GM23338 (cell line): Measurements from ENCODE around the gene F3. TPM values are rescaled to one million over a fixed set of nuclear protein-coding genes. Genes with fewer than 3 reads are reported as not detected.
"Not testable (repeated sequence)": the region's sequence is repeated elsewhere in the genome, so short reads cannot be mapped to it uniquely, and the experiment has no call there.

ENCODE experiments used
- ATAC-seq: fragments of 200-7000 bp; cut with Tn5 transposase; 3 replicates; pipeline ENCODE4 v1.9.1; 2020
- DNase-seq: peaks from one replicate; pipeline ENCODE4 v3.0.0-alpha.2; 2015; ENCODE audit warnings: low spot score
- H2AFZ ChIP-seq: fragments of 200-600 bp; sonication (generic); 2 replicates; pipeline ENCODE4 v1.8.0; 2016; ENCODE audit warnings: antibody characterized with exemption, mild to moderate bottlenecking, moderate library complexity
- H3F3A ChIP-seq: fragments of 200-600 bp; sonication (generic); replicated peaks from 2 replicates; pipeline ENCODE4 v1.8.0; 2017; ENCODE audit warnings: antibody characterized with exemption, mixed run types, low read depth
- H3K27ac ChIP-seq: fragments of 200-600 bp; sonication (generic); 2 replicates; pipeline ENCODE4 v1.6.1; 2016; ENCODE audit warnings: low read depth
- H3K27me3 ChIP-seq: fragments of 200-600 bp; sonication (generic); 2 replicates; pipeline ENCODE4 v1.8.0; 2016; ENCODE audit warnings: mild to moderate bottlenecking, mixed run types, moderate library complexity; ENCODE audit not compliant: insufficient read depth
- H3K36me3 ChIP-seq: fragments of 200-600 bp; sonication (generic); 2 replicates; pipeline ENCODE4 v1.8.0; 2016; ENCODE audit warnings: mild to moderate bottlenecking; ENCODE audit not compliant: insufficient read depth
- H3K4me1 ChIP-seq: fragments of 200-600 bp; sonication (generic); 2 replicates; pipeline ENCODE4 v1.8.0; 2016; ENCODE audit warnings: mild to moderate bottlenecking, moderate library complexity; ENCODE audit not compliant: insufficient read depth
- H3K4me2 ChIP-seq: fragments of 200-600 bp; sonication (generic); 2 replicates; pipeline ENCODE4 v1.7.1; 2017; ENCODE audit warnings: mixed run types
- H3K4me3 ChIP-seq: fragments of 200-600 bp; sonication (generic); 2 replicates; pipeline ENCODE4 v1.6.1; 2016; ENCODE audit warnings: mixed run types
- H3K79me2 ChIP-seq: fragments of 200-600 bp; sonication (generic); replicated peaks from 2 replicates; pipeline ENCODE4 v1.8.0; 2017; ENCODE audit warnings: mild to moderate bottlenecking; ENCODE audit not compliant: insufficient read depth
- H3K9me2 ChIP-seq: fragments of 200-600 bp; sonication (generic); 2 replicates; pipeline ENCODE4 v1.8.0; 2017; ENCODE audit not compliant: insufficient read depth
- H4K20me1 ChIP-seq: fragments of 200-600 bp; sonication (generic); replicated peaks from 2 replicates; pipeline ENCODE4 v1.8.0; 2017; ENCODE audit warnings: mild to moderate bottlenecking; ENCODE audit not compliant: insufficient read depth
- H3K27ac Mint-ChIP-seq: 2 replicates; pipeline ENCODE4 v1.8.0; 2020; ENCODE audit warnings: inconsistent platforms, mild to moderate bottlenecking, moderate library complexity, mixed read lengths
- H3K27me3 Mint-ChIP-seq: 3 replicates; pipeline ENCODE4 v1.8.0; 2022; ENCODE audit warnings: low read depth, mild to moderate bottlenecking, moderate library complexity, mixed read lengths, inconsistent platforms; ENCODE audit not compliant: insufficient read depth, poor library complexity
- H3K36me3 Mint-ChIP-seq: 3 replicates; pipeline ENCODE4 v1.8.0; 2021; ENCODE audit warnings: low read depth, mild to moderate bottlenecking, inconsistent platforms, moderate library complexity, mixed read lengths
- H3K4me1 Mint-ChIP-seq: 3 replicates; pipeline ENCODE4 v1.8.0; 2020; ENCODE audit warnings: mild to moderate bottlenecking, inconsistent platforms, mixed read lengths
- H3K4me3 Mint-ChIP-seq: 3 replicates; pipeline ENCODE4 v1.8.0; 2021; ENCODE audit warnings: moderate library complexity, mild to moderate bottlenecking, inconsistent platforms, mixed read lengths
- H3K9me3 Mint-ChIP-seq: 3 replicates; pipeline ENCODE4 v1.8.0; 2020; ENCODE audit warnings: moderate library complexity, mild to moderate bottlenecking, inconsistent platforms, mixed read lengths
- CREB1 ChIP-seq: fragments of 250-450 bp; sonication (Bioruptor Pico); IDR thresholded peaks from 2 replicates; pipeline ENCODE4 v1.5.0; 2020; ENCODE audit warnings: low read depth, mild to moderate bottlenecking, moderate library complexity
- CTCF ChIP-seq, 2 experiments: fragments of 200-600 bp in 1 of 2; sonication (generic) in 1 of 2; conservative IDR thresholded peaks; 2 replicates each; pipeline versions ENCODE4 v1.5.1 to v1.6.1; 2016 to 2017; ENCODE audit warnings: antibody characterized with exemption in 2 of 2, low read depth in 2 of 2, mild to moderate bottlenecking in 2 of 2, moderate library complexity in 1 of 2
- ETS1 ChIP-seq: IDR thresholded peaks from 2 replicates; pipeline ENCODE4 v1.6.1; 2016; ENCODE audit warnings: antibody characterized with exemption
- EZH2 ChIP-seq: fragments of 200-600 bp; sonication (generic); IDR thresholded peaks from one replicate; pipeline ENCODE4 v1.8.0; 2017; ENCODE audit warnings: antibody characterized with exemption, mild to moderate bottlenecking, low read depth; ENCODE audit not compliant: unreplicated experiment
- JUNB ChIP-seq: IDR thresholded peaks from one replicate; pipeline ENCODE4 v1.6.1; 2016; ENCODE audit warnings: antibody characterized with exemption; ENCODE audit not compliant: unreplicated experiment
- NANOG ChIP-seq: IDR thresholded peaks from 2 replicates; pipeline ENCODE4 v1.6.1; 2016; ENCODE audit warnings: antibody characterized with exemption, borderline replicate concordance
- POLR2AphosphoS5 ChIP-seq: IDR thresholded peaks from 2 replicates; pipeline ENCODE4 v1.6.1; 2016; ENCODE audit warnings: antibody characterized with exemption, low read depth
- REST ChIP-seq: IDR thresholded peaks from one replicate; pipeline ENCODE4 v1.6.1; 2018; ENCODE audit warnings: antibody characterized with exemption; ENCODE audit not compliant: unreplicated experiment
- STAT1 ChIP-seq: IDR thresholded peaks from one replicate; pipeline ENCODE4 v1.6.1; 2016; ENCODE audit warnings: antibody characterized with exemption; ENCODE audit not compliant: unreplicated experiment
- ZNF114 ChIP-seq: fragments of 250-450 bp; sonication (Bioruptor Pico); IDR thresholded peaks from 2 replicates; pipeline ENCODE4 v1.5.0; 2020; ENCODE audit warnings: mild to moderate bottlenecking, moderate library complexity
- ZNF462 ChIP-seq: fragments of 250-450 bp; sonication (Bioruptor Pico); IDR thresholded peaks from 2 replicates; pipeline ENCODE4 v1.5.0; 2020; ENCODE audit warnings: mild to moderate bottlenecking, moderate library complexity
- polyA plus RNA-seq: library from polyadenylated mRNA; unstranded; fragments of >200 nt; fragmentation: Nextera tagmentation; extraction: Ambion mirVana; gene quantifications from 2 replicates; pipeline ENCODE4 v1.2.1, GENCODE V29; 2016
- total RNA-seq: library from RNA; depleted of rRNA; stranded (reverse); fragments of >200 nt; shearing (Covaris generic); gene quantifications from 2 replicates; pipeline ENCODE4 v1.2.3, GENCODE V29; 2014

F3 gene
- total and polyA plus RNA-seq, 2 experiments from 2014 or later, result 6.9 to 9.7 TPM

GRCh38 chr1:94578856-94579255 is 37.3 kb upstream of the F3 start (continued):
- TF ChIP-seq ZNF462, result no peak
- no peak for TF ChIP-seq REST
- no peak for TF ChIP-seq ZNF114 (CRISPR knock-in tag)
- TF ChIP-seq ETS1, result no peak
- TF ChIP-seq JUNB, result no peak
- TF ChIP-seq EZH2, result no peak
- no peak for TF ChIP-seq CREB1 (CRISPR knock-in tag)
- no peak for TF ChIP-seq NANOG
- no peak for TF ChIP-seq CTCF (conservative IDR thresholded peaks at IDR 0.05; ENCODE audit: low read depth in 2 of 2)
- no peak for TF ChIP-seq STAT1
- TF ChIP-seq POLR2AphosphoS5, result no peak

GRCh38 chr1:94573917-94574316 is 32.4 kb upstream of the F3 start:
- not testable (repeated sequence) for H3F3A ChIP-seq, H3K27ac Mint-ChIP-seq, DNase-seq, ATAC-seq, H3K4me2 ChIP-seq, H3K36me3 ChIP-seq, H3K4me1 Mint-ChIP-seq, H2AFZ ChIP-seq, H3K27ac ChIP-seq, H3K27me3 Mint-ChIP-seq, H3K9me2 ChIP-seq, H3K79me2 ChIP-seq, H3K4me3 ChIP-seq, H3K4me3 Mint-ChIP-seq, H3K27me3 ChIP-seq, H4K20me1 ChIP-seq, H3K4me1 ChIP-seq
- H3K36me3 Mint-ChIP-seq, result peaks cover 32% of the 10 kb centered on the region
- H3K9me3 Mint-ChIP-seq, result peaks cover 40% of the 10 kb centered on the region
